ENCODE measurements around the gene NCK2.

DNA sequence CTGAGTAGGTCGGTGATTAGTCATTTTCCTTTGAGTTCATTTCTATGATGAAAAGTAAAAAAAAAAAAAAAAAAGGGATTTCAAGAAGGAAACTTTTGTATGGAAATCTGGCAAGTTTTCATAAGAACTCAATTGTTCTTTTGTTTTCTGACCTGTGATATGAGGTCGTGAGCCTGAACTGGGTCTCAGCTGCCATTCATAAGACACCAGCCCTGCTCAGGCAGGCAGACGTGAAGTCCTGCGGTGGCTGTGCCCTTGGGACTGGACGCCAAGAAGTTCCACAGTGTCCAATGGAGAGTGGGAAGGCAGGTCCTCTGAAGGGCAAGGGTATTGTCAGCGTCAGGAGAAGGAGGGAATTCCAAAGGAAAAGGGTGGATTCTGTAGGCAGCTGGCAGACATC, 183.9 kb downstream of the NCK2 start:
- no peak for TF ChIP-seq SPI1 (IDR thresholded peaks at IDR 0.05; ENCODE audit: borderline replicate concordance, insufficient read depth, low read depth, low read length)
- no peak for TF ChIP-seq SIN3A (IDR thresholded peaks at IDR 0.05; ENCODE audit: low read depth, low read length)
- TF ChIP-seq LARP7 (IDR thresholded peaks at IDR 0.05): no peak
- TF ChIP-seq, protein P1, sequence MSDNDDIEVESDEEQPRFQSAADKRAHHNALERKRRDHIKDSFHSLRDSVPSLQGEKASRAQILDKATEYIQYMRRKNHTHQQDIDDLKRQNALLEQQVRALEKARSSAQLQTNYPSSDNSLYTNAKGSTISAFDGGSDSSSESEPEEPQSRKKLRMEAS (IDR thresholded peaks at IDR 0.05; ENCODE audit: low read depth, low read length): no peak
- no peak for TF ChIP-seq POLR2A (IDR thresholded peaks at IDR 0.05; ENCODE audit: low read depth, low read length)
- no peak for TF ChIP-seq MXI1 (IDR thresholded peaks at IDR 0.05; ENCODE audit: low read depth, low read length)
- TF ChIP-seq, protein P2, sequence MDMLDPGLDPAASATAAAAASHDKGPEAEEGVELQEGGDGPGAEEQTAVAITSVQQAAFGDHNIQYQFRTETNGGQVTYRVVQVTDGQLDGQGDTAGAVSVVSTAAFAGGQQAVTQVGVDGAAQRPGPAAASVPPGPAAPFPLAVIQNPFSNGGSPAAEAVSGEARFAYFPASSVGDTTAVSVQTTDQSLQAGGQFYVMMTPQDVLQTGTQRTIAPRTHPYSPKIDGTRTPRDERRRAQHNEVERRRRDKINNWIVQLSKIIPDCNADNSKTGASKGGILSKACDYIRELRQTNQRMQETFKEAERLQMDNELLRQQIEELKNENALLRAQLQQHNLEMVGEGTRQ (IDR thresholded peaks at IDR 0.05; ENCODE audit: borderline replicate concordance, low read depth, low read length): no peak
- no peak for TF ChIP-seq EGR1 (IDR thresholded peaks at IDR 0.05; ENCODE audit: borderline replicate concordance in 1 of 2, low read depth in 2 of 2, low read length in 2 of 2)
- no peak for TF ChIP-seq TCF7 (IDR thresholded peaks at IDR 0.05; ENCODE audit: borderline replicate concordance)
- TF ChIP-seq POLR2AphosphoS5 (IDR thresholded peaks at IDR 0.05; ENCODE audit: low read length): no peak

All from GM12878 (cell line).